IMR-90 (cell line): ENCODE data around the gene IDH3A. TPM values are rescaled to one million over a fixed set of nuclear protein-coding genes. Genes with fewer than 3 reads are reported as not detected.

Experiments used
- ATAC-seq: fragments of 200-7000 bp; cut with Tn5 transposase; 2 replicates; pipeline ENCODE4 v1.9.1; 2020; ENCODE audit warnings: low read depth, mild to moderate bottlenecking, moderate library complexity
- BruUV-seq: library from RNA; stranded (reverse); fragments of 400-500 nt; replicated peaks from 2 replicates; lab custom pipeline; 2021; lab: Mats Ljungman, UMichigan
- CTCF ChIA-PET: fragments of 300-600 bp; formaldehyde crosslinking; extraction: SDS; loops from one replicate; lab custom pipeline; 2021; ENCODE audit warnings: antibody characterized with exemption; lab: Yijun Ruan, JAX
- POLR2A ChIA-PET: fragments of 300-600 bp; sonication (Branson Sonifier 250); formaldehyde crosslinking; loops from one replicate; lab custom pipeline; 2022; ENCODE audit warnings: antibody characterized with exemption; ENCODE audit not compliant: unreplicated experiment; lab: Charles Lee
- DNase-seq: peaks from one replicate; pipeline ENCODE4 v3.0.0; 2013
- H2AFZ ChIP-seq: replicated peaks from 2 replicates; pipeline ENCODE3; 2013; ENCODE audit warnings: low read length, mild to moderate bottlenecking; ENCODE audit not compliant: poor library complexity
- H2AK5ac ChIP-seq: 2 replicates; pipeline ENCODE4 v1.6.1; 2013; ENCODE audit warnings: low read depth, low read length, inconsistent platforms
- H2AK9ac ChIP-seq: replicated peaks from 2 replicates; pipeline ENCODE3; 2013; ENCODE audit warnings: mild to moderate bottlenecking, low read depth, low read length, moderate library complexity; ENCODE audit not compliant: poor library complexity
- H2BK120ac ChIP-seq: 2 replicates; pipeline ENCODE4 v1.6.1; 2013; ENCODE audit warnings: low read depth, low read length, inconsistent platforms
- H2BK15ac ChIP-seq: 3 replicates; pipeline ENCODE4 v1.6.1; 2013; ENCODE audit warnings: low read depth, low read length, inconsistent platforms
- H2BK20ac ChIP-seq: 2 replicates; pipeline ENCODE4 v1.6.1; 2013; ENCODE audit warnings: low read depth, mild to moderate bottlenecking, inconsistent platforms, low read length, moderate library complexity
- H2BK5ac ChIP-seq: 2 replicates; pipeline ENCODE4 v1.6.1; 2013; ENCODE audit warnings: mild to moderate bottlenecking, low read depth, low read length, inconsistent platforms; ENCODE audit not compliant: poor library complexity, severe bottlenecking
- H3K14ac ChIP-seq: replicated peaks from 2 replicates; pipeline ENCODE4 v1.6.1; 2013; ENCODE audit warnings: low read depth, low read length, inconsistent platforms
- H3K18ac ChIP-seq: 2 replicates; pipeline ENCODE4 v1.6.1; 2013; ENCODE audit warnings: low read depth, low read length, control low read depth
- H3K23ac ChIP-seq: 2 replicates; pipeline ENCODE4 v1.6.1; 2013; ENCODE audit warnings: low read depth, low read length, inconsistent platforms
- H3K27ac ChIP-seq: 2 replicates; pipeline ENCODE4 v1.5.1; 2013; ENCODE audit warnings: mild to moderate bottlenecking, control low read depth, low read length; ENCODE audit not compliant: insufficient read depth
- H3K27me3 ChIP-seq: 2 replicates; pipeline ENCODE4 v1.6.1; 2013; ENCODE audit warnings: low read length; ENCODE audit not compliant: control insufficient read depth, insufficient read depth
- H3K36me3 ChIP-seq: 2 replicates; pipeline ENCODE4 v1.6.1; 2013; ENCODE audit warnings: low read length, mixed read lengths; ENCODE audit not compliant: control insufficient read depth, insufficient read depth
- H3K4ac ChIP-seq: 2 replicates; pipeline ENCODE4 v1.6.1; 2013; ENCODE audit warnings: low read depth, low read length, inconsistent platforms
- H3K4me1 ChIP-seq: 2 replicates; pipeline ENCODE4 v1.6.1; 2013; ENCODE audit warnings: low read length, mixed read lengths; ENCODE audit not compliant: control insufficient read depth, insufficient read depth
- H3K4me2 ChIP-seq: 2 replicates; pipeline ENCODE4 v1.6.1; 2013; ENCODE audit warnings: low read depth, mild to moderate bottlenecking, control low read depth, low read length, moderate library complexity
- H3K4me3 ChIP-seq: 2 replicates; pipeline ENCODE4 v1.5.1; 2013; ENCODE audit warnings: low read depth, mild to moderate bottlenecking, control low read depth, low read length, moderate library complexity; ENCODE audit not compliant: insufficient read depth
- H3K56ac ChIP-seq: 2 replicates; pipeline ENCODE4 v1.6.1; 2013; ENCODE audit warnings: low read length, inconsistent platforms; ENCODE audit not compliant: insufficient read depth; ENCODE audit errors: extremely low read depth
- H3K79me1 ChIP-seq, 2 experiments: 2 replicates each; pipeline ENCODE4 v1.6.1; 2013; ENCODE audit warnings: low read length in 2 of 2, inconsistent platforms in 1 of 2, low read depth in 1 of 2
- H3K9ac ChIP-seq: 2 replicates; pipeline ENCODE4 v1.6.1; 2013; ENCODE audit warnings: low read depth, low read length, control low read depth
- H3K9me1 ChIP-seq: 2 replicates; pipeline ENCODE4 v1.6.1; 2013; ENCODE audit warnings: low read length, inconsistent platforms; ENCODE audit not compliant: insufficient read depth
- H3K9me3 ChIP-seq: 2 replicates; pipeline ENCODE4 v1.6.1; 2013; ENCODE audit warnings: low read length; ENCODE audit not compliant: control insufficient read depth, insufficient read depth
- H4K20me1 ChIP-seq: 2 replicates; pipeline ENCODE4 v1.6.1; 2013; ENCODE audit warnings: low read length, inconsistent platforms; ENCODE audit not compliant: insufficient read depth
- H4K5ac ChIP-seq: 2 replicates; pipeline ENCODE4 v1.6.1; 2013; ENCODE audit warnings: mild to moderate bottlenecking, low read depth, low read length, control low read depth
- H4K8ac ChIP-seq, 2 experiments: 2 replicates each; pipeline ENCODE4 v1.6.1; 2013; ENCODE audit warnings: low read depth in 2 of 2, low read length in 2 of 2, control low read depth in 1 of 2, inconsistent platforms in 1 of 2
- H4K91ac ChIP-seq: 2 replicates; pipeline ENCODE4 v1.6.1; 2013; ENCODE audit warnings: low read depth, low read length, inconsistent platforms; ENCODE audit not compliant: insufficient read depth
- BHLHE40 ChIP-seq: fragments of 150-350 bp; IDR thresholded peaks from 2 replicates; pipeline ENCODE4 v1.6.1; 2016; ENCODE audit warnings: mild to moderate bottlenecking, low read depth, low read length
- ELK1 ChIP-seq: fragments of 150-350 bp; IDR thresholded peaks from 2 replicates; pipeline ENCODE4 v1.6.1; 2016; ENCODE audit warnings: low read depth, mild to moderate bottlenecking, low read length, moderate library complexity, borderline replicate concordance
- FOS ChIP-seq: fragments of 150-350 bp; IDR thresholded peaks from 2 replicates; pipeline ENCODE4 v1.6.1; 2016; ENCODE audit warnings: low read depth, low read length
- WGBS, 2 experiments: methylation state at CpG; one replicate each; pipeline versions ENCODE4 v1.1.5 to v1.1.7; 2013; ENCODE audit warnings: missing lambda C conversion rate in 2 of 2; ENCODE audit not compliant: insufficient read length in 1 of 2; ENCODE audit errors: extremely low coverage in 2 of 2; 5-methylcytosine and 5-hydroxymethylcytosine counted together
- dilution Hi-C: fragments of 300-500 bp; cut with HindIII; formaldehyde crosslinking; loops from one replicate; pipeline ENCODE4 v1.14.3; 2018; ENCODE audit warnings: low sequenced_read_pairs; ENCODE audit not compliant: unreplicated experiment
- in situ Hi-C: fragments of 300-500 bp; cut with MboI; formaldehyde crosslinking; loops from 3 replicates; pipeline ENCODE4 v1.14.3; 2019; ENCODE audit warnings: low sequenced_read_pairs, inconsistent platforms, mixed read lengths
- intact Hi-C: fragments of 100-400 bp; cut with micrococcal nuclease; formaldehyde crosslinking; loops from 2 replicates; pipeline ENCODE4 v1.10.0; 2022
- polyA plus RNA-seq, 3 experiments: library from polyadenylated mRNA; depleted of rRNA; stranded (reverse); fragments of >200 nt; gene quantifications; 2 replicates each; pipeline ENCODE4 v1.2.3, GENCODE V29; 2012; ENCODE audit warnings: low replicate concordance in 1 of 3
- total RNA-seq: library from RNA; depleted of rRNA; stranded (reverse); fragments of >200 nt; gene quantifications from 2 replicates; pipeline ENCODE4 v1.2.3, GENCODE V29; 2012

The IDH3A gene
- total and polyA plus RNA-seq, 2 of the 4 experiments (the other 2 are of a cell fraction): 34.5 to 47.7 TPM

- H3K9ac ChIP-seq: no peak overlapping the region
- ATAC-seq (no peak), DNase-seq (no peak)
- H4K91ac ChIP-seq: no peak overlapping the region
- TF ChIP-seq ELK1 (no peak), FOS (no peak), BHLHE40 (no peak)
- no peak overlapping the region for H4K5ac ChIP-seq
- H2BK120ac ChIP-seq: no peak overlapping the region
- dilution Hi-C loops: no loop called here
- no peak overlapping the region for H2BK5ac ChIP-seq
- no peak overlapping the region for H2AK5ac ChIP-seq
- H3K4ac ChIP-seq: no peak overlapping the region
- POLR2A ChIA-PET: no interaction called here
- intact Hi-C loops: no loop called here
- H3K14ac ChIP-seq: no peak overlapping the region
- CTCF ChIA-PET: interaction anchor here (0.7 kb wide), 1 partner anchor 261 kb away, joined by 4 read pairs; no protein-coding TSS in a partner anchor
- H3K23ac ChIP-seq: no peak overlapping the region
- H3K4me2 ChIP-seq: no peak overlapping the region
- H3K9me3 ChIP-seq: no peaks in the 10 kb centered on the region
- H4K20me1 ChIP-seq: peaks cover 2% of the 10 kb centered on the region; the same call in 1 of the 2 replicates
- H3K27me3 ChIP-seq: no peaks in the 10 kb centered on the region
- no TSS peak for BruUV-seq
- H3K36me3 ChIP-seq: peaks cover 21% of the 10 kb centered on the region
- no CpG with 5 or more reads among the region's 2 CpGs for WGBS, 2 experiments
- H3K56ac ChIP-seq: no peak overlapping the region
- no peak overlapping the region for H3K27ac ChIP-seq
- no peak overlapping the region for H3K4me3 ChIP-seq
- H3K79me1 ChIP-seq: peaks cover 8 to 17% of the 10 kb centered on the region in 2 experiments
- in situ Hi-C loops: no loop called here
- no peak overlapping the region for H2AFZ ChIP-seq
- no peak overlapping the region for H2AK9ac ChIP-seq
- H3K9me1 ChIP-seq: no peaks in the 10 kb centered on the region; the same call in 1 of the 2 replicates
- no peaks in the 10 kb centered on the region; the same call in 1 of the 2 replicates for H3K4me1 ChIP-seq
- no peak overlapping the region for H2BK20ac ChIP-seq
- no peak overlapping the region for H3K18ac ChIP-seq
- H4K8ac ChIP-seq: no peak overlapping the region
- no peak overlapping the region for H2BK15ac ChIP-seq
Observed at GRCh38 chr15:78157203-78157602, 8.0 kb downstream of the IDH3A start.
